NCI-H1694 (cell line): ENCODE data around the gene PNMT.

Experiments used
- DNase-seq: peaks from one replicate; lab custom pipeline; 2025; lab: John Stamatoyannopoulos, UW

Gene PNMT, protein sequence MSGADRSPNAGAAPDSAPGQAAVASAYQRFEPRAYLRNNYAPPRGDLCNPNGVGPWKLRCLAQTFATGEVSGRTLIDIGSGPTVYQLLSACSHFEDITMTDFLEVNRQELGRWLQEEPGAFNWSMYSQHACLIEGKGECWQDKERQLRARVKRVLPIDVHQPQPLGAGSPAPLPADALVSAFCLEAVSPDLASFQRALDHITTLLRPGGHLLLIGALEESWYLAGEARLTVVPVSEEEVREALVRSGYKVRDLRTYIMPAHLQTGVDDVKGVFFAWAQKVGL

GRCh38 chr17:39667945-39668924 lies at the start of gene PNMT:
Gene PNMT (plus strand): TSS chr17:39668453. CDS start chr17:39668476, 23 bp downstream.
- peak; percentile 18 for DNase-seq

DNA sequence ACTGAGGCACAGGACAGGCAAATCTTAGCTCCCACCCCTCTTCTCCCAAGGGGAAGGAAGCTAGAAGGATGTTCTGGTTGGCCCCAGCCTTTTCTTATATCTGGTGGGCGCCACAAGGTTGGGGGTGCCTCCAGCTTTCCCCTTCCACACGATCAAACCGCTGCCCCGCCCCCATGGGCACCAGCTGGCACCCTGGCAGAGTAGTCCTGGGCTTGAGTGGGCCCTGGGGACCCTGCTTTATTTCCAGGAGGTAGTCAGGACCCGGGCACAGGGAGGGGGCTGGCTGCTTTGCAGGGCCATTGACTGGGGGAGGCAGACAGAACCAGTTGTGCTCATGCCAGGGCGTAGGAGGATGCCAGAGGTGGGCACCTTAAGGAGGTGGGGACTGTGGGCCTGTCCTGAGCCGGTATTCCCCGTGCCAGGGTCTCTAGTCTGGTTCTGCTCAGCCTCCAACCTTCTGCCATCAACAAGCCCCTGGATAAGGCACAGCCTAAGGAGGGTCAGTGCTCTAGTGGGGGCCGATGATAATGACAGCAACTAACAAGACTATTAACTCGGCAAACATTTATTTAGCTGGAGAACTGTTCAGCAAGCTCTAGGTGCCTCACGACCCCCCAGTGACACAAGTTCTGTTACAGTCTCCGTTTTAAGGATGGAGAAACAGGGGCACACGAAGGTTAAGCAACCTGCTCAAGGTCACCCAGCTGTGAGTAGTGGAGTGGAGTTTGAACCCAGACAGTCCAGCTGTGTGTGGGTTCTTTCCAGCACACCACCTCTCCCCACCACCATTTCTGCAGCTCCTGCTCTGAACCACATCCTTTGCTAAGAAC lies 49.1 kb upstream of the PNMT start:
- peak; percentile 61 for DNase-seq

DNA sequence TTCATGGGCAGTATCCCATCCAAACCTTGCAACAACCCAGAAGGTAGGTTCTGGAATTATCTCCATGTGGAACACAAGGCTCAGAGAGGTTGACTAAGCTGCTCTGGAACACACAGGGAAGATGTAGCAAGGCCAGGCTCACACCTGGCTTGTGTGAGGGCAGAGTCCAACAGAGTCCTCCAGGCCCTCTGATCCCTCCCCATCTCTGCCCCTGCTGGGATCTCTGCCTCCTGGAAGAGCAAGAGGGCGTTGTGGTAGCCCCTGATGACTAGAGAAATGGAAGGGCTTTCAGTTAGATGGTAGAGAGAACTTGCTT lies 48.5 kb upstream of the PNMT start:
- DNase-seq = no peak

GRCh38 chr17:39621523-39622379 lies 46.5 kb upstream of the PNMT start:
- DNase-seq = peak; percentile 83

DNA sequence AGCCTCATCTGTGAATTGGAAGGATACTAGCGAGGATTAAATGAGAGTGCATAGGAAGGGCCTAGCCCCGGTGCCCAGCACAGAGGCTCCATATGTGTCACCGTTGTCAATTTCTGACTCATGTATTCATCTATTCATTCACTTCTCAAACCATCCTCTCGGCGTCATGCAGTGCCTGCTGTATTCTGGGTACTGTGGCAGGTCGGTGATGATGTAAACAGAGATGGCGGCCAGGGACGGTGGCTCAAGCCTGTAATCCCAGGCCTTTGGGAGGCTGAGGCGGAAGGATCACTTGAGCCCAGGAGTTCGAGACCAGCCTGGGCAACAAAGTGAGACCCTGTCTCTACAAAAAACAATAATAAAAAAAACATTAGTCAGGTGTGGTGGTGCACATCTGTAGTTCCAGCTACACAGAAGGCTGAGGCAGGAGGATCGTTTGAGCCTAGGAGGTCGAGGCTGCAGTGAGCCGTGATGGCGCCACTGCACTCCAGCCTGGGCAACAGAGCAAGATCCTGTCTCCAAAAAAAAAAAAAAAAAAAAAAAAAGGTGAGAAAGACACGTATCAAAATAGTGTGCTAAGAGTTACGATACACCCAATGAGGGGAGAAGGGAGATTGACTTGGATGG lies 45.8 kb upstream of the PNMT start:
- DNase-seq = no peak

DNA sequence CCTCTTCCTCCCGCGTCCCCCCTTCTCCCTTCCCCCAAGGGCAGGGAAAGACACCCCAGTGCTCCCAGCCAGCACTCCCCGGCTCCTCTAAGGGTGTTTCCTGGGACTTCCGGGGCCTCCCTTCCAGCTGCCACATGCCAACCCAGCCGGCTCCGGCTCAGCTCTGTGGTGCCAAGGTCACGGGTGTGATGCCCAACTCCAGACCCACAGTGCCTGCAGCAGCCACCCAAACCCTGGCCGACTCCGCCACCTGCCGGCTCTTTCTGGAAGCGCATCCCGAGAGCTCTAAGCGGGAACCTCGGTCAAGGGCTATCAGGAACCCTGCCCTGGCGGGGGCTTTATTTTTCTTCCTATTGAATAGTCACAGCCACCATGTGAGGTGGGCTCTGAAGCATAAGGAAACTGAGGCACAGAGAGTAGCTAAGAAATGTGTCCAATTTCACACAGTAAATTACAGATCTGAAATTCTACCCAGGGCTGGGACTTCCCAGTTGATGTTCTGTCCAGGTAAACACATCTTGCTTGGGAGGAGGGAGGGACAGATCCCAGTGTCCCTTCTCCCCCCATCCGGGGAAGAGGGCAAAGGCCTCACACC lies 44.8 kb upstream of the PNMT start:
- peak; percentile 67 for DNase-seq

DNA sequence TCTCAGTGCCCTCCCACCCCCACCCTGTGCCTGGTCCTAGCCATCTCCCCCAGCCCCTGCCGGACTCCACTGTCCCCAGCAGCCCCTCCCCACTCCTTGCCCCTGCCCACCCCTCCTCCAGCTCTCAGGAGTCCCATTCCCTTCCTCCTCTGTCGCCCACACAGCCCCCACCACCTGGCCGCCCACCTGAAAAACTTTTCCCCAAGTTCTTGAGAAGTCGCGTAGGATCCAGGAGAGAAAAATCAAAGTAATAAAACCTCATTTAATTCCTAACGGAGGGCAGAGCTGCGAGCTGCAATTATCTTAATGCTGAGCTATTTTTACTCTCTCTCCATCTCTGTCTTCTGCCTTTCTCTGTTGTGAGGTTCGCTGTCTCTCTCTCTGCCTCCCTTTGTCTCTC lies 43.9 kb upstream of the PNMT start:
- no peak for DNase-seq

DNA sequence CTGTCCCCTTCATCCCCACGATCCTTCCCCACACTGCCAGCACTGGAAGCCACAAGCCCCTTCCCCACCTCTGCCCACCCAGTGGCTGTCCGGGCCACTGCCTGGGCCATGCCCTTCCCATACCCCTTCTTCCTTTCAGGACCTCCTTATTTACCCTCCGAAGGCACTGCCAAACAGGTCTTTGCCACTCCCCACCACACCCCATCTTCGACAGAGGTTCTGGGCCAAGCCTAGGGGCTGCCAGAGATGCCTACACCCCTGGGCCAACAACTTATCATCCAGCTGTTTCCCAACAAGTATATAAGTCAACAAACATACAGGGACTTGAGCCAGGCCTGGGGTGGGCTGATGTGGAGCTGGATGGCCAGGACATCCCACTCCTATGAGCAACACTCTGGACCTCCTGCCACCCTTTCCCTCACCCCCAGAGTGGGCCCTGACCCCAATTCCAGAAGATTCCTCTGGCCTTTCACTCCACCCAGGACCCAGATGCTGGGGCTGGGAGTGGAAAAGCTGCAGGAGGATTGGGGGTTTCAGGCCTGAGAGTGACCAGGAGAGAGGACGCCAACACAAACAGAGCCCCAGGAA lies 43.0 kb upstream of the PNMT start:
- DNase-seq = no peak

DNA sequence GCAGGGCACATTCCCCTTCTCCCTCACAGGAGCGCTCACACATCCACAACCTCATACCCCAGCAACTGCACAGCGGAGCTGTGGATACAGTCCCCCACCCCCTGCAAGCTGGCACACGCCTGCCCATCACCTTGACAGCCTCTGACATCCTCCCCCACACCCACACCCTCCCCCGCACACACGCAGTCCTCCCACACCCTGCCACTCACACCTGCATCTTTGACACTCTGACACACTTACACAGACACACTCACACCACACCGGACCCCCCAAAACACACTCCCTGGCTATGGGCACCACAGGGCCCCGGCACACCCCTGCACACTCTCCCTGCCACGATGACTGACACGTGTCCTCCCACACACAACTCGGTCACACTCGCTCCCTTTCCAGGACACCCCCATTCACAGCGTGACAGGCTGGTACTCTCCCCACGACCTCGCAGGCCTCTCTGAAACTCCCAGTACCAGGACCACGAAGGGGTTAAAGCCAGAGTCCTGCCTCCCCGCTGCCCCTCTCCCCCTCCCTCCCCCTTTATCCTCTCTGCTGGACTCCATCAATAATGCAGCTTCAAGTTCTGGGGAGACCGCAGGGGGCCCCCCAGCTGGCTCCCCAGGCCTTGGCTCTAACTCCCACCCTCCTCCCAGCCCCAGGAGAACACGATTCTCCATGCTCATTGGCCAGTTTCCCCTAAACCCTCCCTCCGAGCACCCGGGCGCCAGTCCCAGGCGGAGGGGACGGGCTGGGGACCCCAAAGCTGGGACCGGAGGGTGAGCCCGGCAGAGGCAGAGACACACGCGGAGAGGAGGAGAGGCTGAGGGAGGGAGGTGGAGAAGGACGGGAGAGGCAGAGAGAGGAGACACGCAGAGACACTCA lies 41.8 kb upstream of the PNMT start, which contains the start of gene PPP1R1B:
Gene PPP1R1B (plus strand): TSS at position 782 of the 876 bp plus-strand sequence. CDS start 441 bp downstream, outside the sequence.
- no peak for DNase-seq

DNA sequence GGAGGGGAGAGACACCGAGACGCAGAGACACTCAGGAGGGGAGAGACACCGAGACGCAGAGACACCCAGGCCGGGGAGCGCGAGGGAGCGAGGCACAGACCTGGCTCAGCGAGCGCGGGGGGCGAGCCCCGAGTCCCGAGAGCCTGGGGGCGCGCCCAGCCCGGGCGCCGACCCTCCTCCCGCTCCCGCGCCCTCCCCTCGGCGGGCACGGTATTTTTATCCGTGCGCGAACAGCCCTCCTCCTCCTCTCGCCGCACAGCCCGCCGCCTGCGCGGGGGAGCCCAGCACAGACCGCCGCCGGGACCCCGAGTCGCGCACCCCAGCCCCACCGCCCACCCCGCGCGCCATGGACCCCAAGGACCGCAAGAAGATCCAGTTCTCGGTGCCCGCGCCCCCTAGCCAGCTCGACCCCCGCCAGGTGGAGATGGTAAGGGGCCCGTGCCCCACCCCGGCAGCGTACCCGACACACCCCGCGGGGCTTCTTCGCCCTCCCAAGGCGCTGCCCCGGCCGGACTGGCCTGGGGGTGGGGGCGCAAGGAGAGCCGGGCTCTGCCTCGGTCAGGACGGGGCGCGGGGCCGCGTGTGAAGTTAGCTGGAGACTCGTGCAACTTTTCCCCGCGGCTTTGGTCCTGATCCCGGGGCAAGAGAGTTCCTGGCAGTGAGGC lies 41.1 kb upstream of the PNMT start:
- no peak for DNase-seq

DNA sequence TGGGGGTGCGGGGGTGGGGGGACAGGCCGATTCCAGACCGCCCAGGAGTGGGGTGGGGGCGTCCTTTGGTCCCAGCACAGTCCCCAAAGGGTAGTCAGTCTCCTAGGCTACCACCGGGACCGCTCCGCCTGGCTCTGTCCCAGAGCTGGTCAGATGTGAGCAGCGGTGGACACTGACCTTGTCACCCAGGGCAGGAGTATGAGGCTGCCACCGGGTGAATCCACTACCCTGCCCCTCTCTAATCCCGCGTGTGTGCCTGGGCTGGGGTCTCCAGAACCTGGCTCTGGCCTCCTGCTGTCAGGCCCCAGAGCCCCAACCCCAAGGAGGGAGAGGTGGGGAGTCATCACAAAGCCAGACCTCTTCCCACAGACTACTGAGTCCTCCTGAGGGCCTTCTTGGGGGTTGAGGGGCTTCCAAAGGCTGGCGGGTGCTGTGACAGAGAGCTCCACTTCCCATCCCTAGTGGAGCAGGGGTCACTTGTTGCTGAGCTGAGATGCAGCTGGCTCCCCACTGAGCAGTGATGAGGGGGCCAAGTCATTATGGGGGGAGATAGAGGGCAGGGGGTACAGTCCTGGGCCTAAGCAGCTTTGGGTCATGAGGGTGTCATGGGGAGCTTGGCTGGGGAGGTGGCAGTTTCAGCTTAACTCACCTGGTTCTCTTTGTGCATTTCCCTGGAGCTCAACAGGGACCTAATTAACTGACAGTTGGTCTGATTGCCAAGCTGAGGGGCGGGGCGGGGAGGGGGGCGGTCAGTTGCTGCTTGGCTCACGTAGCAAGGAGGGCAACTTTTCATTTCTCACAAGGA lies 40.3 kb upstream of the PNMT start:
- DNase-seq = no peak

- DNase-seq = no peak
Observed at GRCh38 chr17:39628655-39629493, 39.4 kb upstream of the PNMT start.

GRCh38 chr17:39629494-39629880 lies 38.8 kb upstream of the PNMT start:
- DNase-seq = no peak

DNA sequence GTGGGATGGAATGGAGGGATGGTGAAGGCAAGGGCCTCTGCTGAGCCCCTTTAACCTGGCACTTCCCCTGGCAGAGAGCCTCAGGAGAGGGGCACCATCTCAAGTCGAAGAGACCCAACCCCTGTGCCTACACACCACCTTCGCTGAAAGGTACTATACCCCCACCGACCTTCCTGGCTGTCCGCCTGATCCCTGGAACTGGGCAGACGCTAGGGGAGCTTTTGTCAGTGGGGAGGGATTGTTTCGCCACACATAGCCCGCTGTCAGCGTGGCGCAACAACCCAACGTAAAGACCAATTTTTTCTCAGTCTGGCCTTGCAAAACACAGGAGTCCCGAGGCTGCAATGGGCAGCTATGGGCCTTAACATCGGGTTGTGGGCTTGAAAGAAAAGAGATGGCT lies 38.4 kb upstream of the PNMT start:
- no peak for DNase-seq

- DNase-seq = no peak
Observed at GRCh38 chr17:39631403-39631802, 36.9 kb upstream of the PNMT start.

- no peak for DNase-seq
Observed at GRCh38 chr17:39632153-39632941, 35.9 kb upstream of the PNMT start.
